GM18519 (cell line): ENCODE measurements around the gene TRNT1.
A peak's percentile ranks its signal among the peaks of the same experiment; 100 is the strongest.

Experiments used
- ATAC-seq: cut with Tn5 transposase; IDR thresholded peaks from one replicate; pipeline ENCODE4 v1.9.1; 2021; ENCODE audit warnings: mild to moderate bottlenecking, moderate library complexity; ENCODE audit not compliant: unreplicated experiment, low FRiP score

The TRNT1 gene

GRCh38 chr3:3172627-3173026, 45.9 kb downstream of the TRNT1 start:
- ATAC-seq: no peak

DNA sequence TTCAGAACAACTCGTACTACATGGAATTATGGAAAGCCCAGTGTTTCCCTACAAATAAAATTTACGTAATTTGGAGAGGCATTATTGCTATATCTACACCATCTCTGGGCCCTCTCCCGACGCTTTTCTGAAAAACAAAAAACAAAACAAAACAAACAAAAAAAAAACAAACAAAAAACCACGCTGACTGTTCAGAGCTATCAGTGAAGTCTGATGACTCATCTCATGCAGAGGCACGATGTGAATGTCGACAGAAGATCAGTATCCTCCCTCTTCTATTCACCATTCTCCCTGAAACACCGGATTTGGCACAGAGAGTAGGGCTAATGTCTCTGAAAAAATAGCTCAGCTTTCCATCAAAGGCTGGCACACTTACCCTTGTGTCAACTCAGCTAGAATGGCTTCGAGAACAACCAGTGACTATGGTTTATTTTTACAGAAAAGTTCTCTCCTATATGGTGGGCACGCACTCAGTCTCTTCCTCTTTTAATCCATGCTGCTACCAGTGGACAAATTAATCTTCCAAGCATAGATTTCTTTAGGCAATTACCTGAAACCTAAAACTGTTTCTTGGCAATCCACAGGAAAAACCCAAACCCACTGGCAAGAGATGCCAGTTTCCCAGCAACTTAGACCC, 51.2 kb downstream of the TRNT1 start:
- no peak for ATAC-seq

DNA sequence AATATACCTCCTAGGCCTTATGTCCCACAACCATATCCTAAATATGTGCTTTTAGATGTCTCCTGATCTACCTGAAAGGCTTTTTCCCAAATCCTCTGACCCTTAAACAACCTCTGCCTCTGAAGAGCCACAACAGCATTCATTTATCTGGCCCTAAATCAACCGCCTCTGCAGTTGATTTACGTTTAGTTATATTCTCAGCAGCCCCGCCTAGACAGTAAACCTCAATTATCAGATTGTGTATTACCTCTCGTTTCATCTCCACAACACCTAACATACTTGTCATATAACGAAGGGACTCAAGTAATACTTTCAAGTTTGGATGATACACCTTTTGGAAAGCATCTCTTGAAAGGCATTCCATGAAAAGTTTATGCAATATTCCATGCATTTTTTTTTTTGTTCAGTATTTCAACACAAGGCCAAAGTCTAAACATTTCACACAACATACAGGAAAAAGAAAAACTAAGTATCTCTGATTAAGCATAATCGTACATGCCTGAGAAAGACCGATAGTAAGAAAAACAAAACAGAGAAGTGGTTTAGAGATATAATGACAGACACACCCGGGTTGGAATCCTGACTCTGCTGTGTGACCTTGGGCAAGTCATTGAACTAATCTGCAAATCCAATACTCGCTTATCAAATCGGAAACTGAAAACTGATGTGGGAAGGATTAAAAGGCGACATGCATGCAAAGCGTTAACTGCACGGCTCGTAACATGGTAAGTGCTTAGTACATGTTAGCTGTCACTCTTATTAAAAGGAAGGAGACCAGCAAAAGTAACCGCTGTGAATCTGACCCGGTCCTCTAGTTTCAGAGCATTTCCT, 52.0 kb downstream of the TRNT1 start:
- ATAC-seq: no peak

GRCh38 chr3:3179407-3180094, 52.8 kb downstream of the TRNT1 start, which contains the start of gene CRBN:
CRBN (minus strand) TSS chr3:3179691; CDS start chr3:3179687, 4 bp downstream.
- ATAC-seq: peak; percentile 99

DNA sequence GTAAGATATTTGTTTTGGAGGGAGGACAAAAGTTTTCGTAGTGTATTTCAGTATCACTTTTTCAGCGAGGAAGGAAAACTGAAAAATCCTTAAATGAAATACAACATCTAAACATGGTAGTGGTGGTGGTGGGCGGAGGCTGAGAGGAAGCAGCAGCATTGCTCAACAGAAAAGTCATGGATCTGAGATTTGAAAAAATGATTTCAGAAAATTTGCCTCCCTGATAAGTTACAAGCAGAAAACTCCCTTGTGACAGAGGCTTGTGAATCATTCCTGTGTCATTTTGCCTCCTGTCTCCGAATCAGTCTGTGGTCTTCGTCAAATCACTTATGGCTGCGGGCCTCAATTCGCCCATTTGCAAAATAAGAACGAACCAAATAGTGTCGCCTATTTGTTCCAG, 53.7 kb downstream of the TRNT1 start:
- ATAC-seq: no peak

DNA sequence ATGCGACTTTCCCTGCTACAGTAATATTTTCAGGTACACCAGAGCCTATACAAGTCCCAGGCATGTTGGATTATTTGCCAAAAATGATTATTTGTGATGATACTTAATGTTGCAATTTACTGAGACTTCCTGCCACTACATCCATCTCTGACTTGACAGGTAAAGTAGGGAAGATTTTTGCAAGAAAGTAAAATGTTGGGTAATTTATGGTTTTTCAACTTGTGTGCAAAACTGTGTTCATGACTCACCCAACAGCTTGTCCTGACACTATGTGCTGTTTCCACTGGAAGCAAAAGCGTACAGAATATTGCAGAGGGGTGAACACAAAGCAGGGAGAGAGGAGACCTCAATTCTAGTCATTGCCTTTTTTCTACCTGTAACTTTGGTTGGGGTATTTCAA, 58.1 kb downstream of the TRNT1 start:
- ATAC-seq: no peak

- ATAC-seq: no peak
Measured at GRCh38 chr3:3189102-3189727, 62.5 kb downstream of the TRNT1 start.

GRCh38 chr3:3189961-3190360, 63.2 kb downstream of the TRNT1 start:
- no peak for ATAC-seq

DNA sequence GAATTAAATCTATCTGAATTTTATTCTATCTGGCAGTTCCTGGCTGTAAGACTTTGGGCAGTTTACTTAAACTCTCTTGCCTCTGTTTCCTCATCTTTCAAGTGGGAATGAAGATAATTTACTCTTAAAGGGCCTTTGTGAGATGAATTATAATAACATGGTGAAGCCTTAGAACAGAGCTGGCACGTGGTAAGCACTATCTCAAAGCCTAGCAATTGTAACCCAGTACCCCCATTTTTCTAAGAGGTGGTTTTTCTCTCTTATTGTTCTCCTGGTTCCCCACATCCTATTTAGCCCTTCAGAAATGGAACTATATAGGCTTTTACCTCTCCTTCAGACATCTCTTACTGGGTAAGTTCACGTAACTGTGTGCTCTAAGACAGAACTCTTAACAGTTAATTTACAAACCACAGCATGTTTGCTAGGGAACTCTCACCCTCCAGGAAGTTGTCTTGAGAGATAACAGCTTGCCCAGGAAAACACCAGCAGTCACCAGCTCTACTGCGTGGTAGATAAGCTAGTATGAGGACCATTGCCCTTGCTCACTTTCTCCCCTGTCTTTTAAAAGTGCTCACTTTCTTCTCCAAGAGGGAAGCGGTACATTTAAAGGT, 65.0 kb downstream of the TRNT1 start:
- ATAC-seq: no peak

- ATAC-seq: no peak
Measured at GRCh38 chr3:3192286-3192675, 65.5 kb downstream of the TRNT1 start.

DNA sequence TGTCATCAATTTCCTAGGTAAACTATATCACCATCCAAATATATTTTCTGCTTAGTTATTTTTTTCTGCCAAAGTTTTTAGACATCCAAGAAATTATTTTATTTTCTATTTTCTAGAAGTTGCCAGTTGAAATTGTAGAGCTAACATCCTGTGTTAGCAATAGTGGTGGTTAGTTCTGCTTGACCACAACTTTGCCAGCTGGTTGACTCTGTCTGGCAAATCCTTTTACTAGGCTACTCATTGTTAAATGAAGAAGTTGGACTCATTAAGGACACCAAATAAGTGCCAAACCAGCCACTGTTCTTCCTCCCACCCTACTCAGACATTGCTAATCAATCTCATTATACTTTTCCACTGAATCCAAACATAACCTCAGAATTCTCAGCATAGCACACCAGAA, 68.1 kb downstream of the TRNT1 start:
- no peak for ATAC-seq

DNA sequence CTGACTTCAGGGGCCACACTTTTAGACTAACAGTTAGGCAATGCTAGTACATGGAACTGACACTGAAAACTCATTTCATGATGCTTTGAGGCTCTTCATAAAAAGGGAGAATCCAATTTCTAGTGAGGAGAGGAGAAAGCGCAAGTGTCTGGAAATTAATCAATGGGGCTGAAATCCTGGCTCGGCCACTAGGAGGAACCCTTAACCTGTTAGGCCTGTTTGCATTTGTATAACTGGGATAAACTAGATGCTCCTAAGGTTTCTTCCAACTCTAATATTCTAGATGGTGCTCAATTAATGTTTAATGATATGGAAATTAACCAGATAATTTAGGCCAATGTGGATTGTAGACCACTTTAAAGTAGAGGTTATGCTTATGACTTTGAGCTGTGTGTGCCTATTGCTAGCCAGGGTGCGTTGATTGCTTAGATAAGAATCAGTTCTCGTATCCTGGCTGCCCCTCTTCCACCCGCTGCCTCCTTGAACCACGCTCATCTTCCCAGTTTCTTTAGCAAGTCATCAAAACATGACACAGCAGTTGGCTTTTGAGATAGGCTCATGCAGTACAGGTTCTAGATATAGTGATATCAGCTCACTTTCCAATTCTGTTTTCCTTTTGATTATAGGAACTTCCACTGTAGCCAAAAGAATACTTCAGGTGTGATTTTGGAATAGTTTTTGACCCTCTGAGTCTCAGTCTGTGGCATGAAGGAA, 69.6 kb downstream of the TRNT1 start:
- ATAC-seq: peak; percentile 37
